CD4-positive, alpha-beta T cell treated with Interleukin-12 subunit alpha and Interleukin-12 subunit beta, for 1 hour (primary cell): ENCODE measurements around the gene SND1.
"Not testable (repeated sequence)": the region's sequence is repeated elsewhere in the genome, so short reads cannot be mapped to it uniquely, and the experiment has no call there.

Experiments used
- DNase-seq: peaks from one replicate; pipeline ENCODE4 v3.0.0-alpha.2; 2020

The SND1 gene

GRCh38 chr7:128082431-128082830 lies 430.4 kb downstream of the SND1 start:
- DNase-seq: no peak

- no peak for DNase-seq
Measured at GRCh38 chr7:128084896-128085608, 433.1 kb downstream of the SND1 start.

GRCh38 chr7:128090492-128090891 lies 438.5 kb downstream of the SND1 start:
- no peak for DNase-seq

- DNase-seq: no peak
Measured at GRCh38 chr7:128091106-128091505, 439.1 kb downstream of the SND1 start.

GRCh38 chr7:128092221-128092620 lies 440.2 kb downstream of the SND1 start:
- DNase-seq: no peak

GRCh38 chr7:128093614-128094570 lies 441.9 kb downstream of the SND1 start:
- DNase-seq: no peak

- DNase-seq: no peak
Measured at GRCh38 chr7:128094686-128095085, 442.7 kb downstream of the SND1 start.

GRCh38 chr7:128097211-128097731 lies 445.3 kb downstream of the SND1 start:
- DNase-seq: no peak

- no peak for DNase-seq
Measured at GRCh38 chr7:128098629-128099028, 446.6 kb downstream of the SND1 start.

GRCh38 chr7:128099204-128099671 lies 447.2 kb downstream of the SND1 start:
- no peak for DNase-seq

GRCh38 chr7:128100225-128100948 lies 448.4 kb downstream of the SND1 start:
- no peak for DNase-seq

- DNase-seq: no peak
Measured at GRCh38 chr7:128100949-128101713, 449.1 kb downstream of the SND1 start.

- no peak for DNase-seq
Measured at GRCh38 chr7:128102490-128103291, 450.7 kb downstream of the SND1 start.

GRCh38 chr7:128103498-128104107 lies 451.6 kb downstream of the SND1 start:
- DNase-seq: no peak

- no peak for DNase-seq
Measured at GRCh38 chr7:128104108-128104742, 452.2 kb downstream of the SND1 start.

- no peak for DNase-seq
Measured at GRCh38 chr7:128105228-128106022, 453.4 kb downstream of the SND1 start.

- no peak for DNase-seq
Measured at GRCh38 chr7:128106821-128107220, 454.8 kb downstream of the SND1 start.

GRCh38 chr7:128107516-128107915 lies 455.5 kb downstream of the SND1 start:
- not testable (repeated sequence) for DNase-seq

- no peak for DNase-seq
Measured at GRCh38 chr7:128108129-128108528, 456.1 kb downstream of the SND1 start.
